HCT116 (cell line): Measurements from ENCODE around the gene FGF14. TPM values are rescaled to one million over a fixed set of nuclear protein-coding genes. Genes with fewer than 3 reads are reported as not detected.

Source experiments
- ATAC-seq: fragments of 200-7000 bp; cut with Tn5 transposase; 2 replicates; pipeline ENCODE4 v1.9.1; 2020; ENCODE audit warnings: mild to moderate bottlenecking, moderate library complexity
- BruUV-seq: library from RNA; stranded (reverse); fragments of 400-500 nt; replicated peaks from 2 replicates; lab custom pipeline; 2021; lab: Mats Ljungman, UMichigan
- CTCF ChIA-PET: fragments of 300-600 bp; sonication (Branson Sonifier 250); formaldehyde crosslinking; loops from one replicate; lab custom pipeline; 2021; ENCODE audit warnings: antibody characterized with exemption; lab: Charles Lee
- POLR2A ChIA-PET: fragments of 300-600, 350-600 bp; sonication (Branson Sonifier 250); formaldehyde crosslinking; loops from one replicate; lab custom pipeline; 2021; ENCODE audit warnings: antibody characterized with exemption; lab: Charles Lee
- RAD21 ChIA-PET, 2 experiments: fragments of 300-600 bp; sonication (Branson Sonifier 250); formaldehyde crosslinking; loops; one replicate each; lab custom pipeline; 2023; ENCODE audit warnings: low total read pairs in 2 of 2; ENCODE audit not compliant: uncharacterized antibody in 2 of 2, unreplicated experiment in 2 of 2, low non-redundant PET in 1 of 2; lab: Charles Lee
- DNase-seq: peaks from one replicate; pipeline ENCODE4 v3.0.0-alpha.2; 2010; ENCODE audit warnings: low read depth, low spot score
- H2AFZ ChIP-seq: fragments of 200-600 bp; shearing (Covaris generic), sonication (generic); 2 replicates; pipeline ENCODE4 v1.6.1; 2017; ENCODE audit warnings: low read depth, mixed run types, mixed read lengths, antibody characterized with exemption, low read length; ENCODE audit not compliant: poor library complexity, severe bottlenecking
- H3K27ac ChIP-seq: 2 replicates; pipeline ENCODE4 v1.5.1; 2012; ENCODE audit warnings: low read depth, low read length
- H3K27me3 ChIP-seq: fragments of 200-600 bp; sonication (generic); 2 replicates; pipeline ENCODE4 v1.6.1; 2016; ENCODE audit warnings: mixed run types, low read length, mixed read lengths; ENCODE audit not compliant: insufficient read depth
- H3K36me3 ChIP-seq, 2 experiments: fragments of 200-500 bp in 1 of 2; fragments of 200-600 bp in 1 of 2; sonication (Bioruptor generic) in 1 of 2; sonication (generic) in 1 of 2; 2 replicates each; pipeline versions ENCODE4 v1.5.1 to v1.6.1; 2014 to 2016; ENCODE audit warnings: low read length in 2 of 2, inconsistent platforms in 1 of 2, mixed read lengths in 1 of 2, mixed run types in 1 of 2; ENCODE audit not compliant: insufficient read depth in 2 of 2, control insufficient read depth in 1 of 2
- H3K4me1 ChIP-seq, 2 experiments: fragments of 200-600 bp in 1 of 2; sonication (generic) in 1 of 2; 2 replicates each; pipeline versions ENCODE4 v1.5.1 to v1.6.1; 2012 to 2017; ENCODE audit warnings: low read length in 2 of 2, inconsistent platforms in 1 of 2, mild to moderate bottlenecking in 1 of 2, mixed read lengths in 1 of 2, mixed run types in 1 of 2, moderate library complexity in 1 of 2; ENCODE audit not compliant: insufficient read depth in 2 of 2, control insufficient read depth in 1 of 2
- H3K4me2 ChIP-seq: fragments of 200-600 bp; sonication (generic); 2 replicates; pipeline ENCODE4 v1.6.1; 2017; ENCODE audit warnings: mixed run types, low read length, mixed read lengths
- H3K4me3 ChIP-seq, 2 experiments: fragments of 200-600 bp in 1 of 2; sonication (generic) in 1 of 2; replicated peaks in 1 of 2; 2 replicates each; pipeline ENCODE4 v1.5.1; 2011 to 2016; ENCODE audit warnings: low read length in 2 of 2, control low read depth in 1 of 2, low read depth in 1 of 2, mild to moderate bottlenecking in 1 of 2, mixed read lengths in 1 of 2, mixed run types in 1 of 2
- H3K79me2 ChIP-seq: fragments of 200-600 bp; sonication (generic); 2 replicates; pipeline ENCODE4 v1.6.1; 2017; ENCODE audit warnings: mild to moderate bottlenecking, mixed run types, low read length, moderate library complexity, mixed read lengths; ENCODE audit not compliant: insufficient read depth
- H3K9ac ChIP-seq: fragments of 200-600 bp; sonication (generic); 2 replicates; pipeline ENCODE4 v1.6.1; 2016; ENCODE audit warnings: low read length, mixed read lengths
- H3K9me2 ChIP-seq: fragments of 200-600 bp; sonication (generic), shearing (Covaris generic); 2 replicates; pipeline ENCODE4 v1.6.1; 2017; ENCODE audit warnings: mixed run types, mild to moderate bottlenecking, moderate library complexity; ENCODE audit not compliant: insufficient read depth
- H3K9me3 ChIP-seq, 2 experiments: fragments of 200-500 bp in 1 of 2; fragments of 200-600 bp in 1 of 2; sonication (Bioruptor generic) in 1 of 2; sonication (generic) in 1 of 2; 2 replicates each; pipeline ENCODE4 v1.6.1; 2014 to 2017; ENCODE audit warnings: low read length in 2 of 2, mixed read lengths in 2 of 2, inconsistent platforms in 1 of 2, low read depth in 1 of 2, mild to moderate bottlenecking in 1 of 2, mixed run types in 1 of 2, moderate library complexity in 1 of 2; ENCODE audit not compliant: control insufficient read depth in 1 of 2, insufficient read depth in 1 of 2
- H4K20me1 ChIP-seq: fragments of 200-600 bp; sonication (generic), shearing (Covaris generic); 2 replicates; pipeline ENCODE4 v1.6.1; 2017; ENCODE audit warnings: mixed run types, mild to moderate bottlenecking, moderate library complexity; ENCODE audit not compliant: insufficient read depth
- EGR1 ChIP-seq: IDR thresholded peaks from 2 replicates; pipeline ENCODE4 v1.6.1; 2012; ENCODE audit warnings: low read depth
- FOSL1 ChIP-seq: IDR thresholded peaks from 2 replicates; pipeline ENCODE4 v1.6.1; 2012; ENCODE audit warnings: low read depth
- JUND ChIP-seq: IDR thresholded peaks from 2 replicates; pipeline ENCODE4 v1.6.1; 2012
- MAX ChIP-seq: IDR thresholded peaks from 2 replicates; pipeline ENCODE4 v1.6.1; 2012
- POLR2AphosphoS5 ChIP-seq: IDR thresholded peaks from 2 replicates; pipeline ENCODE4 v1.6.1; 2011; ENCODE audit warnings: mild to moderate bottlenecking, low read depth, low read length, moderate library complexity
- RAD21 ChIP-seq: IDR thresholded peaks from 2 replicates; pipeline ENCODE4 v1.6.1; 2012; ENCODE audit warnings: low read depth, mild to moderate bottlenecking
- SIN3A ChIP-seq: IDR thresholded peaks from 2 replicates; pipeline ENCODE4 v1.6.1; 2012; ENCODE audit warnings: low read depth
- SP1 ChIP-seq: IDR thresholded peaks from 2 replicates; pipeline ENCODE4 v1.6.1; 2012; ENCODE audit warnings: low read depth
- SRF ChIP-seq: IDR thresholded peaks from 2 replicates; pipeline ENCODE4 v1.6.1; 2012; ENCODE audit warnings: low read depth
- TCF7L2 ChIP-seq: IDR thresholded peaks from 2 replicates; pipeline ENCODE4 v1.7.0; 2011; ENCODE audit warnings: borderline replicate concordance, inconsistent platforms; ENCODE audit not compliant: insufficient read depth, insufficient read length; ENCODE audit errors: extremely low read depth
- YY1 ChIP-seq: IDR thresholded peaks from 2 replicates; pipeline ENCODE4 v1.6.1; 2011; ENCODE audit warnings: low read length, low read depth, moderate library complexity, mild to moderate bottlenecking; ENCODE audit not compliant: insufficient replicate concordance; ENCODE audit errors: extremely low read depth
- ZBTB33 ChIP-seq: IDR thresholded peaks from 2 replicates; pipeline ENCODE4 v1.6.1; 2011; ENCODE audit warnings: mild to moderate bottlenecking, low read length, moderate library complexity; ENCODE audit not compliant: insufficient replicate concordance; ENCODE audit errors: extremely low read depth
- ZFX ChIP-seq: fragments of 450-650 bp; IDR thresholded peaks from 2 replicates; pipeline ENCODE4 v1.6.1; 2017
- ZNF274 ChIP-seq: fragments of 200-500 bp; sonication (Bioruptor generic); IDR thresholded peaks from 2 replicates; pipeline ENCODE4 v1.6.1; 2014; ENCODE audit warnings: mild to moderate bottlenecking, low read depth, low read length, inconsistent platforms
- intact Hi-C: fragments of 100-400 bp; cut with micrococcal nuclease; formaldehyde crosslinking; loops from 2 replicates; pipeline ENCODE4 v1.10.0; 2022
- total RNA-seq: library from RNA; stranded (reverse); gene quantifications from one replicate; pipeline ENCODE4 v1.2.1, GENCODE V29; 2021; ENCODE audit not compliant: unreplicated experiment

FGF14 gene
- total RNA-seq, 1 experiment from 2014 or later: not detected

GRCh38 chr13:101833671-101834070, 568.2 kb downstream of the FGF14 start (continued):
- TF ChIP-seq ZBTB33: no peak

- Histone ChIP-seq H3K4me1 (no peaks in the 10 kb centered on the region), H3K9ac (no peak overlapping the region), H3K4me3 (no peak overlapping the region), H3K27me3 (no peaks in the 10 kb centered on the region), H4K20me1 (no peaks in the 10 kb centered on the region), H3K9me2 (no peaks in the 10 kb centered on the region), H3K36me3 (no peaks in the 10 kb centered on the region), H3K79me2 (no peaks in the 10 kb centered on the region), H3K4me2 (no peak overlapping the region), H2AFZ (no peak overlapping the region), H3K9me3 (peaks cover 0 to 9% of the 10 kb centered on the region in 2 experiments; a peak in 3 of 4 replicates), H3K27ac (no peak overlapping the region)
- DNase-seq: no peak
- ATAC-seq: no peak
- RAD21 ChIA-PET: no interaction called here
- intact Hi-C loops: no loop called here
- POLR2A ChIA-PET: no interaction called here
- TF ChIP-seq SIN3A (no peak), JUND (no peak), POLR2AphosphoS5 (no peak), EGR1 (no peak), SP1 (no peak), YY1 (no peak), RAD21 (no peak), ZBTB33 (no peak), ZNF274 (no peak), MAX (no peak), SRF (no peak), TCF7L2 (no peak), ZFX (no peak), FOSL1 (no peak)
- CTCF ChIA-PET: no interaction called here
- no TSS peak for BruUV-seq
These were observed 571.8 kb downstream of the FGF14 start for GRCh38 chr13:101830035-101830434.
